Measurements from ENCODE around the gene AUTS2.

DNA sequence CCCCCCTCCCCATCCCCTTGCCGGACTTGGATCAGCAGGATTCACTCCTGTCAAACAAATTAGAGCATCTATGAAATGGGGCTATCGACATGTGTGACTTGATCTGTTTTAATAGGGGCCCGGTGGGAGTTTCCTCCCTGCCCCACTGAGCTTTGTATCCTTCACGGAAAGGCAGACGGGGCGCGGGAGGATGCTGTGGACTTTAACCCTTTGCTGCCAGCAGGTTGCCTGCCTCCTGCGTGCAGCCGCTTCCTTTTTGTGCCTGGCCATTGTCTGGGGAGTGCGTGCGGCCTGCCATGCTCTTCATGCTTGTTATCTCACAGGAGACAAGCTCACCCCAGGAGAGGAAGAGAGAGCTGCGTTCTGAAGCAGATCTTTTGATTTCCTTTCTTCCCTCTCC is 1020.9 kb downstream of the AUTS2 start:
- TF ChIP-seq GABPA (IDR thresholded peaks at IDR 0.05 in 1 of 2, conservative IDR thresholded peaks at IDR 0.05 in 1 of 2) (no peak), RAD21 (IDR thresholded peaks at IDR 0.05) (no peak), YY1 (IDR thresholded peaks at IDR 0.05) (no peak), RXRA (IDR thresholded peaks at IDR 0.05) (no peak), SP1 (IDR thresholded peaks at IDR 0.05) (no peak)
- TF ChIP-seq, protein P1, sequence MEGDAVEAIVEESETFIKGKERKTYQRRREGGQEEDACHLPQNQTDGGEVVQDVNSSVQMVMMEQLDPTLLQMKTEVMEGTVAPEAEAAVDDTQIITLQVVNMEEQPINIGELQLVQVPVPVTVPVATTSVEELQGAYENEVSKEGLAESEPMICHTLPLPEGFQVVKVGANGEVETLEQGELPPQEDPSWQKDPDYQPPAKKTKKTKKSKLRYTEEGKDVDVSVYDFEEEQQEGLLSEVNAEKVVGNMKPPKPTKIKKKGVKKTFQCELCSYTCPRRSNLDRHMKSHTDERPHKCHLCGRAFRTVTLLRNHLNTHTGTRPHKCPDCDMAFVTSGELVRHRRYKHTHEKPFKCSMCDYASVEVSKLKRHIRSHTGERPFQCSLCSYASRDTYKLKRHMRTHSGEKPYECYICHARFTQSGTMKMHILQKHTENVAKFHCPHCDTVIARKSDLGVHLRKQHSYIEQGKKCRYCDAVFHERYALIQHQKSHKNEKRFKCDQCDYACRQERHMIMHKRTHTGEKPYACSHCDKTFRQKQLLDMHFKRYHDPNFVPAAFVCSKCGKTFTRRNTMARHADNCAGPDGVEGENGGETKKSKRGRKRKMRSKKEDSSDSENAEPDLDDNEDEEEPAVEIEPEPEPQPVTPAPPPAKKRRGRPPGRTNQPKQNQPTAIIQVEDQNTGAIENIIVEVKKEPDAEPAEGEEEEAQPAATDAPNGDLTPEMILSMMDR (IDR thresholded peaks at IDR 0.05; ENCODE audit: low read depth, low read length, missing input control) = no peak
- TF ChIP-seq, protein P2, sequence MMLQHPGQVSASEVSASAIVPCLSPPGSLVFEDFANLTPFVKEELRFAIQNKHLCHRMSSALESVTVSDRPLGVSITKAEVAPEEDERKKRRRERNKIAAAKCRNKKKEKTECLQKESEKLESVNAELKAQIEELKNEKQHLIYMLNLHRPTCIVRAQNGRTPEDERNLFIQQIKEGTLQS (IDR thresholded peaks at IDR 0.05) = no peak
- TF ChIP-seq, protein P3, sequence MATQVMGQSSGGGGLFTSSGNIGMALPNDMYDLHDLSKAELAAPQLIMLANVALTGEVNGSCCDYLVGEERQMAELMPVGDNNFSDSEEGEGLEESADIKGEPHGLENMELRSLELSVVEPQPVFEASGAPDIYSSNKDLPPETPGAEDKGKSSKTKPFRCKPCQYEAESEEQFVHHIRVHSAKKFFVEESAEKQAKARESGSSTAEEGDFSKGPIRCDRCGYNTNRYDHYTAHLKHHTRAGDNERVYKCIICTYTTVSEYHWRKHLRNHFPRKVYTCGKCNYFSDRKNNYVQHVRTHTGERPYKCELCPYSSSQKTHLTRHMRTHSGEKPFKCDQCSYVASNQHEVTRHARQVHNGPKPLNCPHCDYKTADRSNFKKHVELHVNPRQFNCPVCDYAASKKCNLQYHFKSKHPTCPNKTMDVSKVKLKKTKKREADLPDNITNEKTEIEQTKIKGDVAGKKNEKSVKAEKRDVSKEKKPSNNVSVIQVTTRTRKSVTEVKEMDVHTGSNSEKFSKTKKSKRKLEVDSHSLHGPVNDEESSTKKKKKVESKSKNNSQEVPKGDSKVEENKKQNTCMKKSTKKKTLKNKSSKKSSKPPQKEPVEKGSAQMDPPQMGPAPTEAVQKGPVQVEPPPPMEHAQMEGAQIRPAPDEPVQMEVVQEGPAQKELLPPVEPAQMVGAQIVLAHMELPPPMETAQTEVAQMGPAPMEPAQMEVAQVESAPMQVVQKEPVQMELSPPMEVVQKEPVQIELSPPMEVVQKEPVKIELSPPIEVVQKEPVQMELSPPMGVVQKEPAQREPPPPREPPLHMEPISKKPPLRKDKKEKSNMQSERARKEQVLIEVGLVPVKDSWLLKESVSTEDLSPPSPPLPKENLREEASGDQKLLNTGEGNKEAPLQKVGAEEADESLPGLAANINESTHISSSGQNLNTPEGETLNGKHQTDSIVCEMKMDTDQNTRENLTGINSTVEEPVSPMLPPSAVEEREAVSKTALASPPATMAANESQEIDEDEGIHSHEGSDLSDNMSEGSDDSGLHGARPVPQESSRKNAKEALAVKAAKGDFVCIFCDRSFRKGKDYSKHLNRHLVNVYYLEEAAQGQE (IDR thresholded peaks at IDR 0.05) = no peak
- TF ChIP-seq, protein P4, sequence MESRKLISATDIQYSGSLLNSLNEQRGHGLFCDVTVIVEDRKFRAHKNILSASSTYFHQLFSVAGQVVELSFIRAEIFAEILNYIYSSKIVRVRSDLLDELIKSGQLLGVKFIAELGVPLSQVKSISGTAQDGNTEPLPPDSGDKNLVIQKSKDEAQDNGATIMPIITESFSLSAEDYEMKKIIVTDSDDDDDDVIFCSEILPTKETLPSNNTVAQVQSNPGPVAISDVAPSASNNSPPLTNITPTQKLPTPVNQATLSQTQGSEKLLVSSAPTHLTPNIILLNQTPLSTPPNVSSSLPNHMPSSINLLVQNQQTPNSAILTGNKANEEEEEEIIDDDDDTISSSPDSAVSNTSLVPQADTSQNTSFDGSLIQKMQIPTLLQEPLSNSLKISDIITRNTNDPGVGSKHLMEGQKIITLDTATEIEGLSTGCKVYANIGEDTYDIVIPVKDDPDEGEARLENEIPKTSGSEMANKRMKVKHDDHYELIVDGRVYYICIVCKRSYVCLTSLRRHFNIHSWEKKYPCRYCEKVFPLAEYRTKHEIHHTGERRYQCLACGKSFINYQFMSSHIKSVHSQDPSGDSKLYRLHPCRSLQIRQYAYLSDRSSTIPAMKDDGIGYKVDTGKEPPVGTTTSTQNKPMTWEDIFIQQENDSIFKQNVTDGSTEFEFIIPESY (IDR thresholded peaks at IDR 0.05) = no peak
